Esophagus muscularis mucosa (tissue), 4 donors: Measurements from ENCODE around the gene TERB1. TPM values are rescaled to one million over a fixed set of nuclear protein-coding genes. Genes with fewer than 3 reads are reported as not detected.

ENCODE experiments used
- DNase-seq: peaks from one replicate; pipeline ENCODE4 v3.0.0-alpha.2; 2017; ENCODE audit errors: extremely low spot score
- H3K27ac ChIP-seq, 4 donors: fragments of 200-600 bp; sonication (generic); replicated peaks in 1 of 4; 1 replicate in 3 of 4; 2 replicates in 1 of 4; pipeline ENCODE4 v1.5.1; 2016 to 2019; ENCODE audit warnings: mild to moderate bottlenecking in 1 of 4
- H3K27me3 ChIP-seq, 4 donors: fragments of 200-600 bp; sonication (generic); one replicate each; pipeline versions ENCODE4 v1.5.1 to v1.6.0; 2016 to 2019
- H3K36me3 ChIP-seq, 4 donors: fragments of 200-600 bp; sonication (generic); one replicate each; pipeline ENCODE4 v1.5.1; 2016 to 2019
- H3K4me1 ChIP-seq, 4 donors: fragments of 200-600 bp; sonication (generic); one replicate each; pipeline ENCODE4 v1.5.1; 2016 to 2019
- H3K4me3 ChIP-seq, 4 donors: fragments of 200-600 bp; sonication (generic); 1 replicate in 2 of 4; 2 replicates in 2 of 4; pipeline ENCODE4 v1.5.1; 2016 to 2019; ENCODE audit warnings: mild to moderate bottlenecking in 4 of 4, moderate library complexity in 1 of 4
- H3K9me3 ChIP-seq, 4 donors: fragments of 200-600 bp; sonication (generic); 1 replicate in 3 of 4; 2 replicates in 1 of 4; pipeline ENCODE4 v1.5.1; 2016 to 2019
- CTCF ChIP-seq, 3 experiments: fragments of 200-600 bp in 2 of 3; fragments of 450-650 bp in 1 of 3; sonication (generic) in 2 of 3; IDR thresholded peaks; one replicate each; pipeline ENCODE4 v1.5.1; 2017 to 2019; ENCODE audit warnings: antibody characterized with exemption in 3 of 3, mild to moderate bottlenecking in 2 of 3, moderate library complexity in 1 of 3
- EP300 ChIP-seq: sonication (generic); formaldehyde crosslinking; IDR thresholded peaks from one replicate; pipeline ENCODE4 v1.6.1; 2017; ENCODE audit warnings: antibody characterized with exemption
- POLR2A ChIP-seq: fragments of 450-650 bp; IDR thresholded peaks from one replicate; pipeline ENCODE4 v1.6.1; 2017; ENCODE audit warnings: antibody characterized with exemption, moderate library complexity, mild to moderate bottlenecking, low read depth
- POLR2AphosphoS5 ChIP-seq, 2 donors: sonication (generic); formaldehyde crosslinking; IDR thresholded peaks; one replicate each; pipeline ENCODE4 v1.6.1; 2017; ENCODE audit warnings: antibody characterized with exemption in 2 of 2
- WGBS: methylation state at CpG from one replicate; pipeline ENCODE4 v1.1.5; 2018; 5-methylcytosine and 5-hydroxymethylcytosine counted together
- intact Hi-C: fragments of 100-400 bp; cut with DNase I; formaldehyde crosslinking; loops from one replicate; pipeline ENCODE4 v1.15.1; 2023
- total RNA-seq, 4 donors: library from RNA; depleted of rRNA; stranded (reverse); fragments of >200 nt; gene quantifications; one replicate each; pipeline versions ENCODE4 v1.1.0 to v1.2.1, GENCODE V29; 2016

The TERB1 gene
- total RNA-seq, 4 donors from 2014 or later: not detected

DNA sequence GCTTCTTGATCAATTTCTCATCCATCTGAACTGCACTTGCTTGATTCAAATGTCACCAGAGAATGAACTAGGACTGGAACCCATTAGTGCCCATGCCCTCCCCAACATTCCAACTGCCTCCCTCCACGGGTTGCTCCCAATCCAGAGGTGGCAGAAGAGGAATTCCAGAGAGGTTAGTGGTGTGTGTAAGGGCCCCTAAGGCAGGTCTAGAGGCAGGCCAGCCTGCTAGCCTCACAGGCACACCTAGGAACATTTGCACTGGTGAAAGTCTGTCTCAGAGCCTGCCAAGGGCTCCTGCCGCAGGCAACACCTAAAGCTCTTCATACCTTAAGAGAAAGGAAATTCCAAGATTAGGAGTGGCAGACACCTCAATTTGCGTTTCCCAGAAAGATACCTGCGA is 83.6 kb downstream of the TERB1 start:
- intact Hi-C loops: no loop called here
- WGBS: 85% methylated on average over 4 of the region's 4 CpGs
- H3K27me3 ChIP-seq: no peaks in the 10 kb centered on the region
- no peaks in the 10 kb centered on the region for H3K4me1 ChIP-seq
- no peak overlapping the region for H3K4me3 ChIP-seq
- H3K27ac ChIP-seq: no peak overlapping the region
- H3K9me3 ChIP-seq: no peaks in the 10 kb centered on the region
- DNase-seq: no peak
- no peak for TF ChIP-seq CTCF (IDR thresholded peaks at IDR 0.05)
- no peak for TF ChIP-seq POLR2A
- TF ChIP-seq EP300: no peak
- H3K36me3 ChIP-seq: peaks cover 8 to 51% (median 42%) of the 10 kb centered on the region in 4 donors

DNA sequence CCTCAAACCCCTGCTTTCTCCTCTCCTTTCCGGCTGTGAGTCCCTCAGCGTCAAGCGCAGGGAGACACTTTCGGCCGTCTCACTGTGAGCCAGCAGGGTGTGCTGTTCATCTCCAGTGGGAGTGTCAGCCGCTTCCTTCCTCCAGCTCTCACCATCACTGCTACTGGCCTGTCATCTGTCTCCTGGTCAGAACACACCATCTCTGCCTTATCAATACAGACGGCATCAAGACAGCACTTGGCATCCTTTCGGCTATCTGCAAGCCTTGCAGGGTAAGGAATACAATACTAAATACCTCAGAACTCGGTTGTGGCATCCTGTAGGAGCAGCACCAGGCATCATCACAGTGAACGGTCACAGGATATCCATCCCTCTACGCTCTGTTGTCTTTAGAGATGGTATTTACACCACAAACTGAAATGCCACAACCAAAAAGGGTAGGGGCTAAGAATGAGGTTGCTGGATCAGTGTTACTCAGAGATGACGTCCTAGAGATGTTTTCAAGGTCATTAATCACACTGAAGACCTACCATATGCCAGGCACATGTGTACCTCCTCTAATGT is 84.2 kb downstream of the TERB1 start:
- intact Hi-C loops: no loop called here

GRCh38 chr16:66714654-66715307 is 86.6 kb downstream of the TERB1 start:
- Histone ChIP-seq H3K36me3 (peaks cover 0 to 28% (median 24%) of the 10 kb centered on the region in 4 donors), H3K27ac (no peak overlapping the region), H3K4me1 (no peaks in the 10 kb centered on the region), H3K27me3 (no peaks in the 10 kb centered on the region), H3K9me3 (no peaks in the 10 kb centered on the region), H3K4me3 (no peak overlapping the region)
- WGBS: 60% methylated on average over 6 of the region's 6 CpGs
- intact Hi-C loops: no loop called here
- DNase-seq: no peak
- TF ChIP-seq EP300 (no peak), CTCF (IDR thresholded peaks at IDR 0.05) (no peak), POLR2AphosphoS5 (IDR thresholded peaks at IDR 0.05) (no peak), POLR2A (no peak)

More for the DNA sequence above, 84.2 kb downstream of the TERB1 start:
- H3K4me3 ChIP-seq: no peak overlapping the region
- no peak for DNase-seq
- H3K27me3 ChIP-seq: no peaks in the 10 kb centered on the region
- no peaks in the 10 kb centered on the region for H3K9me3 ChIP-seq
- WGBS: 55% methylated on average over 12 of the region's 12 CpGs
- TF ChIP-seq POLR2A: no peak
- TF ChIP-seq POLR2AphosphoS5 (IDR thresholded peaks at IDR 0.05): peak in 1 of 2 donors; percentile 36
- TF ChIP-seq CTCF (IDR thresholded peaks at IDR 0.05): peak in 2 of 3 experiments; percentile 31 to 60
- no peak for TF ChIP-seq EP300
- peaks cover 7 to 45% (median 37%) of the 10 kb centered on the region in 4 donors for H3K36me3 ChIP-seq
- no peaks in the 10 kb centered on the region for H3K4me1 ChIP-seq
- no peak overlapping the region for H3K27ac ChIP-seq

GRCh38 chr16:66714062-66714461 is 87.3 kb downstream of the TERB1 start:
- 89% methylated on average over 6 of the region's 6 CpGs for WGBS
- intact Hi-C loops: no loop called here
- no peak overlapping the region for H3K27ac ChIP-seq
- DNase-seq: no peak
- H3K9me3 ChIP-seq: no peaks in the 10 kb centered on the region
- H3K27me3 ChIP-seq: no peaks in the 10 kb centered on the region
- H3K4me3 ChIP-seq: no peak overlapping the region
- H3K4me1 ChIP-seq: no peaks in the 10 kb centered on the region
- H3K36me3 ChIP-seq: peaks cover 0 to 21% (median 18%) of the 10 kb centered on the region in 4 donors
- no peak for TF ChIP-seq POLR2A
- no peak for TF ChIP-seq EP300
- no peak for TF ChIP-seq POLR2AphosphoS5 (IDR thresholded peaks at IDR 0.05)

- intact Hi-C loops: no loop called here
- WGBS: 69% methylated on average over 2 of the region's 2 CpGs
- no peak overlapping the region for H3K4me3 ChIP-seq
- no peak for DNase-seq
- no peaks in the 10 kb centered on the region for H3K9me3 ChIP-seq
- H3K36me3 ChIP-seq: peaks cover 0 to 11% (median 9%) of the 10 kb centered on the region in 4 donors
- no peaks in the 10 kb centered on the region for H3K27me3 ChIP-seq
- H3K4me1 ChIP-seq: no peaks in the 10 kb centered on the region
- no peak overlapping the region for H3K27ac ChIP-seq
- TF ChIP-seq POLR2AphosphoS5 (IDR thresholded peaks at IDR 0.05) (no peak), CTCF (IDR thresholded peaks at IDR 0.05) (no peak), POLR2A (no peak), EP300 (no peak)
These were observed 88.3 kb downstream of the TERB1 start for GRCh38 chr16:66713076-66713475.
